ENCODE data around the gene LCA5. TPM values are rescaled to one million over a fixed set of nuclear protein-coding genes. Genes with fewer than 3 reads are reported as not detected.
A peak's percentile ranks its signal among the peaks of the same experiment; 100 is the strongest.

The LCA5 gene
- total RNA-seq, 4 donors from 2014 or later = 5.2 to 11.5 (median 8.5) TPM

- Histone ChIP-seq H3K4me1 (peaks cover 7 to 12% (median 10%) of the 10 kb centered on the region in 4 donors), H3K27ac (replicated peaks in 1 of 4) (no peak overlapping the region), H3K27me3 (no peaks in the 10 kb centered on the region), H3K9me3 (no peaks in the 10 kb centered on the region), H3K36me3 (no peaks in the 10 kb centered on the region), H3K4me3 (no peak overlapping the region)
- no peak for DNase-seq (ENCODE audit: extremely low spot score)
- 100% methylated on average over 1 of the region's 1 CpG for WGBS
- intact Hi-C loops (cut with DNase I) = loop anchor here (5.0 to 10.0 kb wide), 2 partner anchors 98 to 131 kb away; no protein-coding TSS in a partner anchor
- no peak for TF ChIP-seq POLR2AphosphoS5 (IDR thresholded peaks at IDR 0.05)
- TF ChIP-seq CTCF (IDR thresholded peaks at IDR 0.05) = no peak
- no peak for TF ChIP-seq EP300 (IDR thresholded peaks at IDR 0.05)
- no peak for TF ChIP-seq POLR2A (IDR thresholded peaks at IDR 0.05; ENCODE audit: low read depth)
Measured at GRCh38 chr6:79574174-79574573, 36.9 kb upstream of the LCA5 start.

- WGBS = 29% methylated on average over 2 of the region's 2 CpGs
- Histone ChIP-seq H3K36me3 (no peaks in the 10 kb centered on the region), H3K27ac (replicated peaks in 1 of 4) (no peak overlapping the region), H3K4me3 (peak overlapping the region; percentile 11 to 51 (median 38)), H3K4me1 (peaks cover 7 to 12% (median 10%) of the 10 kb centered on the region in 4 donors), H3K27me3 (no peaks in the 10 kb centered on the region), H3K9me3 (no peaks in the 10 kb centered on the region)
- intact Hi-C loops (cut with DNase I) = loop anchor here (5.0 to 10.0 kb wide), 2 partner anchors 101 to 134 kb away; no protein-coding TSS in a partner anchor
- TF ChIP-seq CTCF (IDR thresholded peaks at IDR 0.05) = no peak
- TF ChIP-seq EP300 (IDR thresholded peaks at IDR 0.05) = no peak
- TF ChIP-seq POLR2A (IDR thresholded peaks at IDR 0.05; ENCODE audit: low read depth) = no peak
- TF ChIP-seq POLR2AphosphoS5 (IDR thresholded peaks at IDR 0.05) = no peak
- DNase-seq (ENCODE audit: extremely low spot score) = no peak
Measured at GRCh38 chr6:79571030-79571367, 33.8 kb upstream of the LCA5 start.

GRCh38 chr6:79570129-79571029, 33.1 kb upstream of the LCA5 start:
- Histone ChIP-seq H3K4me1 (peaks cover 7 to 12% (median 10%) of the 10 kb centered on the region in 4 donors), H3K36me3 (no peaks in the 10 kb centered on the region), H3K27me3 (no peaks in the 10 kb centered on the region), H3K9me3 (no peaks in the 10 kb centered on the region), H3K27ac (replicated peaks in 1 of 4) (no peak overlapping the region), H3K4me3 (peak overlapping the region; percentile 11 to 51 (median 38))
- no peak for DNase-seq (ENCODE audit: extremely low spot score)
- no peak for TF ChIP-seq EP300 (IDR thresholded peaks at IDR 0.05)
- TF ChIP-seq CTCF (IDR thresholded peaks at IDR 0.05) = peak; percentile 60 to 71 (median 61)
- intact Hi-C loops (cut with DNase I) = loop anchor here (5.0 to 10.0 kb wide), 2 partner anchors 102 to 134 kb away; no protein-coding TSS in a partner anchor
- 16% methylated on average over 3 of the region's 3 CpGs for WGBS

DNA sequence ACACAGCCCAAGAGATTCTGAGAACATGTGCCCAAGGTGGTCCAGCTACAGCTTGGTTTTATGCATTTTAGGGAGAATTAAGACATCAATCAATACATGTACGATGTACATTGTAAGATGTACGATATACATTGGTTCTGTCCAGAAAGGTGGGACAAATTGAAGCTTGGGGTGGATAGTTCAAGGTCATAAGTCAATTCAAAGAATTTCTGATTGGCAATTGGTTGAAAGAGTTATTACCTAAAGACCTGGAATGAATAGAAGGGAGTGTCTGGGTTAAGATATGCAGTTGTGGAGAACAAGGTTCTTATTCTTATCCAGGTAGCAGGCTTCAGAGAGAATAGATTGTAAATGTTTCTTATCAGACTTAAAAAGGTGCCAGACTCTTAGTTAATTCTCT, 31.8 kb upstream of the LCA5 start:
- intact Hi-C loops (cut with DNase I) = loop anchor here (5.0 kb wide), 1 partner anchor 243 kb away; no protein-coding TSS in a partner anchor
- Histone ChIP-seq H3K4me3 (no peak overlapping the region), H3K36me3 (no peaks in the 10 kb centered on the region), H3K27me3 (no peaks in the 10 kb centered on the region), H3K9me3 (no peaks in the 10 kb centered on the region), H3K27ac (replicated peaks in 1 of 4) (no peak overlapping the region), H3K4me1 (peaks cover 7 to 12% (median 10%) of the 10 kb centered on the region in 4 donors)
- 97% methylated on average over 2 of the region's 2 CpGs for WGBS
- TF ChIP-seq CTCF (IDR thresholded peaks at IDR 0.05) = no peak
- no peak for TF ChIP-seq POLR2AphosphoS5 (IDR thresholded peaks at IDR 0.05)
- no peak for TF ChIP-seq POLR2A (IDR thresholded peaks at IDR 0.05; ENCODE audit: low read depth)
- TF ChIP-seq EP300 (IDR thresholded peaks at IDR 0.05) = no peak
- DNase-seq (ENCODE audit: extremely low spot score) = no peak
